Gastrocnemius medialis (tissue), 4 donors: Measurements from ENCODE around the gene HMGCS2.

Experiments used
- CTCF ChIP-seq, 5 experiments: fragments of 450-650 bp in 3 of 5; fragments of 200-600 bp in 2 of 5; sonication (generic) in 2 of 5; IDR thresholded peaks in 4 of 5; conservative IDR thresholded peaks in 1 of 5; 1 replicate in 4 of 5; 2 replicates in 1 of 5; pipeline ENCODE4 v1.5.1; 2016 to 2019; ENCODE audit warnings: antibody characterized with exemption in 5 of 5, mild to moderate bottlenecking in 3 of 5, moderate library complexity in 3 of 5
- POLR2A ChIP-seq, 2 donors: fragments of 450-650 bp; IDR thresholded peaks; one replicate each; pipeline ENCODE4 v1.6.1; 2017; ENCODE audit warnings: antibody characterized with exemption in 2 of 2, mild to moderate bottlenecking in 2 of 2, moderate library complexity in 2 of 2

DNA sequence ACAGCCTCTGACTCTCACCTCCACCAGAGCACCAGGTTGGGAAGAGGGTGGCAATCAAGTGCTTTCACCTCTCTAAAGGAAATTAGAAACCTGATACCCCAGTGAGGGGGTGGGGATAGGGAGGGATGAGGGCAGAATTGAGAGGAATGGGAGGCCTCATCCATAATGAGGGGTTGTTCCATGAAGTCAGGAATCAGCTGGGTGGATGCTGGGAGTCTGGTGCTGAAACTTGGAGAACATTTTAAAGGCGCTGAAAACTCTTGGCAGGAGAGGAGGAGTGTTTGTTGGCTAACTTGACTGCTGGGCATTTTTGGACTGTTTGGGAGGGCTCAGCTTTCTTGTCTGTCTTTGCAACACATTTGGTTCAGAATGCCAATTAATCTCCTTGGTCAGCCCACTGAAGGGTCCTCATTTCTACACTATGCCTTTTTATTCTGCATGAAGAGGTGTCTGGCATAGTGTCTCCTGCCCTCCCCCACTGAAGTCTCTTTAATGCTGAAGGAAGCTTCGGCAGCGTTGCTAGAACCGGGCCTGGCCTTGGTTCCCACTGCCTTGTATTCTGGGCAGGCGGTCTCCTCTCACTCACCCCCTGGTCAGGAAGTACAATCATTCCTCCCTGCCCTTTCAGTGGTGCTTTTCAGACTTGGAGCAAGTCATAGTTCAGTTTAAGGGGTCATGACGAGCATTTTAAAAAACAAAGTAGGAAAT lies 54.8 kb downstream of the HMGCS2 start:
- TF ChIP-seq CTCF (IDR thresholded peaks at IDR 0.05 in 4 of 5, conservative IDR thresholded peaks at IDR 0.05 in 1 of 5): no peak
- no peak for TF ChIP-seq POLR2A (IDR thresholded peaks at IDR 0.05)
